Measurements from ENCODE around the gene NT5DC3. TPM values are rescaled to one million over a fixed set of nuclear protein-coding genes. Genes with fewer than 3 reads are reported as not detected.
A peak's percentile ranks its signal among the peaks of the same experiment; 100 is the strongest.

NT5DC3 gene
- 9.0 TPM for polyA plus RNA-seq (ENCODE audit: insufficient read length)

DNA sequence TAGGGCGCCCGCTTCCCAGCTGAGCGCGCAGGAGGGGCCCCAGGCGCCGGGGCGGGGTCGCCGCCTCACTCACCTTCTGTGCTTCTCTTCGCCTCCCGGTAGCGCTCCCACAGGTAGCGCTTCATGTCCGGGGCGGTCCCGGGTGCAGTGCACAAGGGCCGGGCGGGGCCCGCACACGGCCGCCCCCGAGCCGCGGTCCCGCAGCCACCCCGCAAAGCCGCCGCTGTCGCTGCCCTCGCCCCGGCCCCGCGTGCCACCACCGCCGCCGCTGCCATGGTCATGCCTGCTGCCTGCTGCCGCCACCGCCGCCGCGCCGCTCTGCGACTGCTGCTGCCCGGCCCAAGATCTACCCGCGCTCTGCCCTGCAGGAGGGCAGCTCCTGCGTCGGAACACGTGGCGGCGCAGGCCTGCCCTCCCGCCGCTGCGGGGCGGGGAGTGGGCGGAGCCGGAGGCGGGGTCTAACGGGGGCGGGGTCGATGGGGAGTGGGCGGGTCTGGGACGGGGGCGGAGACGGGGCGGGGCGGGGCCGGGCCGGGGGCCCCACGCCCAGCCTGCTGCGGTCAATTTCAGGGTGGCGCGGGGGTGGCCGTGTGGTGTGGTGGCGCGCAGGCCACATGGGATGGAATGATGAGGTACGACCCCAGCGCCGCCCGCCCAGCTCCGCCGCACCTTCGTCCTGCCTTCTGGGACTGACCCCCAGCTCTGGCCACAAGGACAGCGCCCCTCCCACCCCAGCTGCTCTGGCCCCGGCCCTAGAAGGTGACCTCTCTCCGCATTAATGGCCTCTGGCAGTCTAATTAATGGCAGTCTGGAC is at the start of gene NT5DC3:
NT5DC3 (minus strand) TSS at position 359 of the 814 bp plus-strand sequence; CDS start at position 281, 78 bp downstream.
- DNase-seq (ENCODE audit: low read depth) = no peak

DNA sequence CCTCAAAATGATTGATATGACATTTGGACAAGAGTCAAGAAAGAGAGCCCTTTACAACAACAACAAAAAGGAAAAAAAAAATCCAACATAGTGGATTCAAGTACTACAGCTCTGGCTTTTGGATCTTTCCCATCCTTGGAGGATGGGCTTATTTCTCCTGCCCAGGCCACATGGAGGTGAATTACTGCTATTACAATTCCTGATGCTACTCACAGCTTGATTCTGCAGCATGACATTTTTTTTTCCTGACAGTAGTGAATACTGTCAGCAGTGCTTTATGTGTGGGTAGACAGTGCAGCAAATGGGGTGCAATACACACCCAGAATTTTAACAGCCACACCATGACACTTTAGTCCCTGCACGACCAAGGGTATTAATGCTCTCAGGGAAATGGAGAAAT is 46.7 kb upstream of the NT5DC3 start:
- DNase-seq (ENCODE audit: low read depth) = no peak

DNA sequence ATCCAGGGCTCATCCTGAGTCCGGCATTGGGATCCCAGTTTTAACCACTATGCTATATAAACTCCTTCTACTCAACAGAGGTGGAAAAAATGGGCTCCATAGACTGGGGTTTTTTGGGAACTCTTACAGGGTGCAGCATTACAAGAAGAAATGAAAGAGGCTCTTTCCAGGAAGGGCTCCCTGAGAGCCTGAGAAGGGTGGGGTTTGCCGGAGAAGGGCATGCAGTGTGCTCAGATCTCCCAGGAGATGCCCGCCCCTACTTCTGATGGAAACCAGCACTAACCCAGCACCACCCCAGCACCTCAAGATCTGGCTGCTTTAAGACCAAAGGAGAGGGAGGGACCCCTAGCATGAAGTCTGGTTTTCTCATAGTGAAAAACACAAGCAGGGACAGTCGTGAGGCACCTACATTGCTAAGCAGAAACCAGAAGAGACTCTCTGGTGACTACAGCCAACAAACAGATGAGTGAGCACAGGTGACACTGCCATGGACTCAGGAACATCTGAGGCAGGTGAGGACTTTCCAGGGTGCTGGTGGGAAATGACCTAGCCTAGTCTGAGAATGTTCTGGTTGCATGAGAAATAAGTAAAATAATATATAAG is 45.3 kb upstream of the NT5DC3 start:
- no peak for DNase-seq (ENCODE audit: low read depth)

DNA sequence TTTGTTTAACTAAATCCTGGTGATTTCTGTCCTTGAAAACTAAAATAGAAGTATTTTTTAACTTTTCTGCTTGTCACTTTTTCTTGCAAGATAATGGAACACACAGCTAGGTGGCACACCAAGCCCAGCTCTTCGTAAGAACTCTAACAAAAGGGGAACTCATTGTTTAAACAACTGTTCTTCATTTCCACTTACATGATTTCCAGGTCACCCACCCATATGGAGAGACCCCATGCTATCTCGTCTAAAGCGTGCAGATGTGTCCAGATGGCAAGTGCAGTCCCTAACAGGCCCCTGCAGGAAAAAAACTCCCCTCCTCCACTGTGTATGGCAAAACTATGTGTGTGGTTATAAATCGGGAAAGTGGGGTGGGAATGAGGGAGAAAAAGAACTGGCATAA is 43.3 kb upstream of the NT5DC3 start:
- DNase-seq (ENCODE audit: low read depth) = peak; percentile 9

DNA sequence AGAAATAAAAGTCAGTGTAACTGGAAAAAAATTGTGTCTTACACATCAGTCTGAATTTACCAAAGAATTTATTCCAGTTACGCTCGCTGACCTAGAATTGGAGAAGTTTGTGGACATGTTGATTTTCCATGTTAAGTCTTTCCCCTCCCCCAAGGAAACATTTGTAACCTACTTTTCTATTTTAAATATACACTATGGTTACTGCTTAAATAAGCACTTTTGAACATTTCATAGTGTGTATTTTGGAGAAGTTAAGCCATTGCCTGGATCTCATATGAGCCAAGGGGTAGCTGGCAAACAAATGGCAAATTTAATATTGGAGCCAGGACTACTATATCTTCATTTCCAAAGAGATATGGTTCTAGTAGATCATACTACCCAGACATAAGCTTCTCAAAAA is 42.9 kb upstream of the NT5DC3 start:
- peak; percentile 4 for DNase-seq (ENCODE audit: low read depth)

DNA sequence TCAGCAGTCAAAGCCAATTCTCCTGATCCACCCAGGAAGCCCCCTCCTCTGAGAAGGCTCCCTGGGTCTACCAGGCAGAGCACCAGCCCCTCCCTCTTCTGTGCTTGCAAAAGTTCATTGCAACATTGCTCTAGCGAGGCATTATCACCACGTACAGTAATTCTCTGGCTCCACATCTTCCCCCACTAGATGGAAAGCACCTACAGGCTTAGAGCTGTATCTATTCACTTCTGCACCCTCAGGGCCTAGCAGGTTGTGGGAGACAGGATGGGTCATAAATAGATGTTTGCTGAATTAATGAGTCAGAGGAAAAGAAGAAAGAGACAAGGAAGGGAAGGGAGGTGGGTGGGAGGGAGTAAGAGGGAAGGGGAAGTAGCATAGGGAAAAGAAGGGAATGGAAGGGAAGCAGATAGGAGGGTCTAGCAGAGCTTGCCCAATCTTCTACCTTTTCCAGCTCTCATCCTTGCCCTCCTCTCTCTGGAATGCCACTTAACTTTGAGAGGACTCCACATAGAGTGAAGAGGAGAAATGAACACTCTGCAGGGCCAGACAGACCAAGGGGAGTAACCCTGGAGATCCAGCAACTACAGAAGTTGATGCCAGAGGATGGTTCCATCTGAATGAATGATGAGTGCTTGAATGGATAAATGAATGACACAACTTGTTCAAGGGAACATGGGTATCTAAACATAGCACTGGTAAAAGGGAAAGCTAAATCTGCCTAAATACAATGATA is 42.0 kb upstream of the NT5DC3 start:
- DNase-seq (ENCODE audit: low read depth) = no peak

DNA sequence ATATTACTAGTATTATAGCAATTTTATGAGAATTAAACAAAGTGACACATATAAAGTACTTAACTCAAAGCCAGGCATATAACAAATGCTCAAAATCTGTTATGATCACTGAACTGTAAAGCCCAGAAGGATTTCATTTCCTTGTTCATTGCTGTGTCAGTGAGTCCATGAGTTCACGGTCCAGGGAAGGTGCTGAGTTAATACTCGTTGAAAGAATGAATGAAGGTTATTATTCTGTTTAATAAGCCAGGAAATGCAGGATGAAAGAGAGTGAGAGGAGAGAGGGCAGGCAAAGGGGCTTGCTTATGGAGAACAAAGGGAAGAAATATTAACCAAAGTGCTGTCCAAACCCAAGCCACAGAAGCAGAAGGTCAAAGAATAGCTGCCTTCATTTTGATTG is 40.2 kb upstream of the NT5DC3 start:
- no peak for DNase-seq (ENCODE audit: low read depth)

DNA sequence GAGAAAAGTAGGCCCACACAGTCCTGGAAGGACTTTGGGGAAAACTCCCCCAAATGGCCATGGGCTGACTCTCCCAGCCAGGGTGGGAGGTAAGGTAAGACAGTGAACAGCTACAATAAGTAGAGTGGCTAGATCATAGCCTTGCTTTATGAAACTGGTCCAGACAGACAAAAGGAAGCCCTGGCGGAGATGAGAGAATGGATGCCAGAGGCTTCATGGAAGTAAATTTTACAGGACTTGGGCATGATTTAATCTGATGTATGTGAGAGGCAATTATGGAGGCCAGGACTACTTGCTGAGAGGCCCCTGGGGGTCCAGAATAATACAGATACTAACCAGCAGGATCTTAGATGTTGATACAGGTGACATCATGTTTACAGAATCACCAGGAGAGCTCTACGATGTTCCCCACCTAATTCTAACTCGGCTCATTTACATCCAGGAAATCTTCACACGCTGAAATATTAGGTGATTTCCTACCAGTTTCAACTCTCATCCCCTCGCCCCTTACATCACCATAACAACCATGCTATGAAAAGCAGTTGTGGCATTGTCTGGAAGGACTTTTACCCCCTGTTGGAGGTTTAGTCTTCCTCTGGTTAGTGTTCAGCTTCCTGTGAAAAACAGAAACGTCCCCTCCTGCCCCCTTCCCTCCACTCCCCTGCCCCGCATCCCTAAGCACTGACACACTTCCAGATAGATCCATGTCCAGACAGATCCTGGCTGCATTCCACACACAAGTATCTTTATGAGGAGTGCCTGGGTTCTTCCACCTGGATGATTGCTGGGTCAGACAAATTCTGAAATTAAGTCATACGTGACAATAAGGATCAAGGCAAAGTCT is 39.5 kb upstream of the NT5DC3 start:
- no peak for DNase-seq (ENCODE audit: low read depth)

DNA sequence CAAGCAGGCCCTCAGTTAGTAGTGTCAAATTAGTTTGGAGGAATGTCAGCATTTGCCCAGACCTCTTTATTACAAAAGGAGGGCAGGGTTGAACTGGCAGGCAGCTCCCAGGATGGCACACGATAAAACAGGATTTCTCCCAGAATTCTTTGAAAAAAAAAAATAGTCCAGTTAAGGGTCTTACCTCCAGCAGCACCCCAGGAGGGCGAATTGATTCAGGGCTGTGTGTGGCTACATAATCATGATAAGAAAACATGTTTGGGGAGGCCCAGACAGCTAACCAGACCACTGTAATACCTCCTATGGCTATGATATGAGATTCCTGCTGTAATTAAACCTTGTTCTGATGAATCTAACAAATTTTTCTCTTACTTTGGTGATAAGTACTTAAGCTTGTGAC is 38.8 kb upstream of the NT5DC3 start:
- DNase-seq (ENCODE audit: low read depth) = no peak

DNA sequence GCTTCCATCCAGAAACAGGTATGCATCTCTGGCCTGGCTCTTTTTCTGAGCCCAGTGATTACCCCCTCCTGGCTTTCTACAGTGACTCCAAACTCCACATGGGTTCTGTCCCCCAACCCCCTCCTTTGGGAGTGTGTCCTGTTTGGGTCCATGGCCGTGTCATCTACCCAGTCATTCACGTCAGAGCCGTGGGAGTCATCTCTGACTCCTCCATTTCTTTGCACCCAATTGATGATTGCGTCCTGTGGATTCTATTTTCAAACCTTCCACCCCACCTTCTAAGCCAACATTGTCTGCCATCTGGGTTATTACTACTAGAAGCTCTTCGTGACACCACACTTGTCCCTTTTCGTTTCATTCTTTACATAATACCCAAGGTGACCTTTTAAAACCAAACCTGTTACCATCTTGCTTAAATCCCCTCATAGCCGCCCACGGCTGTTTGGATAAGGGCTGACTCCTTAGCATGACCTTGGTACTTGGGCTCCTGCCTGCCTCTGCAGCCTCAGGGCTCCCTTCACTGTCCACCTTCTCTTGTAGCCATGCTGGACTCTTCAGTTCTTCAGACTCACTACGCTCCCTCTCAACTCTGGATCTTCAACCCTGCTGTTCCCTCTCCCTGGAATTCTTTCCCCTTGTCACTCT is 38.1 kb upstream of the NT5DC3 start:
- no peak for DNase-seq (ENCODE audit: low read depth)

DNA sequence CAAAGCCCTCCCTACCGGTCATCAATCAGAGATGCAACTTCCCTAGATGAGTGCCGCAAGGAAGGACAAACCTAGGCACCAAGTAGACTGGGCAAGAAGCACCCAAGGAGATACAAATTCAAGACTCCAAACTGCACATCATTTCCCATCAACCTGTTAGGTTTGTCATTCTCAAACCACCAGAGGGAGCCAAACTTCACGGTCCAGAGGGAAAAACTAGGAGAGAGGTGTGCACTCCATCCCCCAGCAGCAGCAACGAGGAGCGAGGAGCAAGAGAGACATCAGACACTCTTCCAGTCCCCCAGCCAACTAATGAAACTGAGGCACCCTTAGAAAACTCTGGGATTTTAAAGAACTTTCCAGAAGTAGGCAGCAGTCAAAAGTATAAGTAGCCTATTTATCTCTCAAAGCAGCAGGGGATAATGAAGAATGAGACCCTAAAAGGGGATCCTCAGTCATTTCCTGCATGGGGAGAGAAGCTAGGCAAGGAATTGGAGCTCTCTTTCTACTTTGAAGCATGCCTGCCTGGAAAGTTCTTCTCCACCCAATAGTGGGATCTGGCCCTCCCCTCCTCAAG is 37.0 kb upstream of the NT5DC3 start:
- peak; percentile 26 for DNase-seq (ENCODE audit: low read depth)

DNA sequence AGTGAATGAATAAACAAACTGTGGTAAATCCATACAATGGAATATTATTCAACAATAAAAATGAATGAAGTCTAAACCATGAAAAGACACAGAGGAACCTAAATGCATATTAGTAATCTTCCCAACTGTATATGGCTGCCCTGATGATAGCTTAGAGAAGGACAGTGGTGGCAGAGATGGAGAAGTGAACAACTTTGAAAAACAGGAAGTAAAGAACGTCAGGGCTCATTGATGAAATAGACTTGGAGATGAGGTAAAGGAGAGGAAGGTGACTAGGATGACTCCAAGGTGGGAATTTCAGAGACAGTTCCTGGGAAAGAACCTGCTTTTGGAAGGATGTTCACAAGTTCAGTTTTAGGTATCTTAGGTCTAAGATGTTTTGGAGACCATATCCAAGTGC is 36.3 kb upstream of the NT5DC3 start:
- DNase-seq (ENCODE audit: low read depth) = no peak

DNA sequence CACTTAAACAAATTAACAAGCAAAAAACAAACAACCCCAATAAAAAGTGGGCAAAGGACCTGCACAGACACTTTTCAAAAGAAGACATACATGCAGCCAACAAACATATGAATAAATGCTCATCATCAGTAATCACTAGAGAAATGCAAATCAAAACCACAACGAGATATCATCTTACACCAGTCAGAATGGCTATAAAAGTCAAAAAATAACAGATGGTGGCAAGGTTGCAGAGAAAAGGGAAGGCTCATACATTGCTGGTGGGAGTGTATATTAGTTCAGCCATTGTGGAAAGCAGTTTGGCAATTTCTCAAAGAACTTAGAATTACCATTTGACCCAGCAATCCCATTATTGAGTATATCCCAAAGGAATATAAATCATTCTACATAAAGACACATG is 34.6 kb upstream of the NT5DC3 start:
- DNase-seq (ENCODE audit: low read depth) = no peak

DNA sequence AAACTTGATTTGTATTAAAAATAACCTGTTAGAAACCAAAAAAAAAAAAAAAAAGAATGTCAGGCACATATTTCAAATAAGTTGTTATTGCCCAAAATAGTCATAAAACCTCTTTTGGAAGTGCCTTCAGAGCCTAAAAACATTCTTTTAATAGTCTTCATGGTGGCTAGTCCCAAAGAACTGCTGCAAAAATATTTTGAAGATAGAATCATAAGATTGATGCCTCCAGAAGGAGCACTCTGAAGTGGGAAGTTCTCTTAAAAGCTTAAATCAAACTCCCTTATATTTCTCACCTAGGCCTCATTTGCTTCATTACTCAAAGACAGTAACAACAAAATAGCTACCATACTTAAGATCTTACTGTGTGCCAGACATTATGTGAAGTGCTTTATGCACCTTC is 27.2 kb upstream of the NT5DC3 start:
- no peak for DNase-seq (ENCODE audit: low read depth)

DNA sequence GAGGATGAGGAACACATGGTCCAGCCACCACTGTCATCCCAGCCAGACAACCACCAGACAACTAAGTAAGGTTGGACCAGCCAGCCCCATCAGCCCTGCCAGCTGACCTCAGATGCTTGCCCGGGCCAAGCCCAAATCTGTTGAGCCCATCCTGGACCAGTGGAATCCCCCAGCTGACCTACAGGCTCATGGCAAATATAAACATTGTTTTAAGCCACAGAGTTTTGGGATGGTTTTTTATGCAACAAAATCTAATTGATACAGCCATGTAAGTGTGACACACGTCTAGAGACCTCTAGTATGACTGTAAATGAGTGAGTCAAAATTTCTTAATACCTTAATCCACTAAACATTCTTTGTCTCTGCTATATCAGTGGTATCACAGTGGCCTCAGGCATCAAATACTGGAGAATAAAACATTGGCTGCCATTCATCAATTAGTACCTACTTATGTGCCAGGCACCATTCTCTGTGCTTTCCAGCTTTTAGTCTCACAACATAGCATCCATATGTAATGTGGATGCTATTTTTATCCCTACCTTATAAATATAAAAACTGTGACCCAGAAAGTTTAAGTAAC is 24.2 kb upstream of the NT5DC3 start:
- DNase-seq (ENCODE audit: low read depth) = no peak

DNA sequence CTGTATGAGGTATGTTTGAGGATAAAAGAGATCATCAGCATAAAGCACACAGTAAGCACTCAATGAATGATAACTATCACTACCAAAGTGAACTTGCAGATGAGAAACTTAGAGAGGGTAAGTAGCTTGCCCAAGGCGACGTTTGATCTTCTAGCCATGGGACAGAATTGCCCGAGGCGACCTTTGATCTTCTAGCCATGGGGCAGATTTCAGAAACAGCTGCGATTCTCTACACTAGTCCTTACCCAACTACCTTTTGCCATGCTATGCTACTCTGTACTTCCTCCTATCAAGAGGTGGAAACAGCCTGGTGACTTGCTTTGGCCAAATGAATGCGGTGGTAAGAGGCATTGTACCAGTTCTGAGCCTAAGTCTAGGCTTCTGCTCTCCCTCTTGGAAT is 23.7 kb upstream of the NT5DC3 start:
- no peak for DNase-seq (ENCODE audit: low read depth)

DNA sequence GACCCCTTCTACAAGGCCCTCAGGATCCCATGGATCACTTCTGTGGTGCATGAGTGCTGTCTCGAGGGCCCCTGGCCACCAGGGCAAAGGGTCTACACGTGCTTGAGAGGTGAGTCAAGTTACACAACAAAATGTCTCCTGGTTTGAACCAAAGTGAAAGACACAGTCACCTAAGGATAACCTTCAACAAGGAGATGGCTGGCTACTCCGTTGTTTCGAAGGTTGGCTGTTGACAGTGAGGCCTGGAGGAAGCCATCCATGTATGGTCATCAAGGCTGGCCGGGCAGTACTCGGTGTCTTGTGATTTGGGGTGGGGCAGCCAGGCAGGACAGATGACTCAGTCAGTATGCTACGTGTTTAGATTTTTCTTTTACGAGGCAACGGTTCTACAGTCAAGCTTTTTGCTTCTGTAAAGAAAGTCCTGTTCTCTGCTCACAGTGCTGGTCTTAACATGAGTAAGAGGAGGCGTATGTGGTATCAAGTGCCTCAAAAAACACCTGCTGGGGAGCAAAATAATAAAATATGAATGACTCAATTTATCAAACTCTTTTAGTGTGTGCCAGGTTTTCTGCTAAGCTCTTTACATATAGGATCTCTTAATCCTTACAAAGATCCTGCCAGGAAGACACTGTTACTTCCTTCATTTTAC is 18.0 kb upstream of the NT5DC3 start:
- DNase-seq (ENCODE audit: low read depth) = no peak

DNA sequence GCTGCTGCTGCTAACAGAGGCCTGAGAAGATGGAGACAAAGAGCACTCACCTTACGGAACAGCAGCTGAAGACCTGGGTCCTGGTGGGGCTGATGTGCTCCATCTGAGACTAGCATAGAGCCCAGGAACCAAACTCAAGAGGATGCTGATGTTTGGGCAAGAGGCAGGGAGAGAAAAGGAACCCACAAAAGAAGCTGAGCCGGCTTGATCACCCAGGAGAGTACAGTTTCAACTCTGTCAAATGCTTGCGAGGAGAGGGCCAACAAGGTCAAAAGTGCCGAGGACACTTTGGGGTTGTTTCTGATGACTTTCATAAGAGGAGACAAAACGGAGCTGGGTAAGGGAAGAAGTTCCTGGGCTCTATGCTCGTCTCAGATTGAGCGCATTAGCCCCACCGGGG is 17.3 kb upstream of the NT5DC3 start:
- no peak for DNase-seq (ENCODE audit: low read depth)

DNA sequence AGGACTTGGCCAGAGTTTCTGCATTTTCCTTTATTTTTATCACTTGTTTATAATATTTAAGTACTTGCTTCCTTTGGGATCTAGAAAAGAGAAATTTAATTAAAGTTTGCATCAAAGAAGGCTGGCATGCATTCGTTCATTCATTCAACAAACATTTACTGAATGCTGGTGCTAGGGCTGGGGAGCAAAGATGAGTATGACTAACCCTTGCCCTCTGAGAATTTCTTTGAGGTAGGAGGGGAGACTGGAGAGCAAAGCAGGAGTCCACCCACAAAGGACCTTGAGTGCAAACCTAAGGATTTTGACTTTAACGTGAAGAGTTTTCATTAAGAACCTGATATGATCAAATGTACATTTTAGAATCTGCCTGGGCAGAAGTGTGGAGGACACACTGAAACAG is 16.1 kb upstream of the NT5DC3 start:
- no peak for DNase-seq (ENCODE audit: low read depth)
